GM12801 (cell line): ENCODE measurements around the gene HDAC9.

ENCODE experiments used
- CTCF ChIP-seq: IDR thresholded peaks from one replicate; pipeline ENCODE4 v1.5.1; 2011; ENCODE audit warnings: control low read depth; ENCODE audit not compliant: insufficient read length; ENCODE audit errors: extremely low read depth

The HDAC9 gene

GRCh38 chr7:18494821-18495408, 634 bp upstream of the HDAC9 start:
- no peak for TF ChIP-seq CTCF

GRCh38 chr7:18496341-18496700, 772 bp downstream of the HDAC9 start:
- TF ChIP-seq CTCF, result no peak

GRCh38 chr7:18497082-18497481, 1.5 kb downstream of the HDAC9 start:
- no peak for TF ChIP-seq CTCF

GRCh38 chr7:18497800-18498199, 2.3 kb downstream of the HDAC9 start:
- TF ChIP-seq CTCF, result no peak

GRCh38 chr7:18498341-18498740, 2.8 kb downstream of the HDAC9 start:
- no peak for TF ChIP-seq CTCF

- TF ChIP-seq CTCF, result no peak
Measured at GRCh38 chr7:18499407-18500177, 4.0 kb downstream of the HDAC9 start.

- no peak for TF ChIP-seq CTCF
Measured at GRCh38 chr7:18503126-18503866, 7.7 kb downstream of the HDAC9 start.
